HepG2 (cell line): ENCODE results near the gene KIF2C. TPM values are rescaled to one million over a fixed set of nuclear protein-coding genes. Genes with fewer than 3 reads are reported as not detected.
A peak's percentile ranks its signal among the peaks of the same experiment; 100 is the strongest.

Experiments
- ARHGAP35 ChIP-seq: sonication (generic); formaldehyde crosslinking; IDR thresholded peaks from 2 replicates; pipeline ENCODE4 v1.9.0; 2022; ENCODE audit warnings: mild to moderate bottlenecking, inconsistent platforms, moderate library complexity, missing genetic modification reagents, borderline replicate concordance
- CBX1 ChIP-seq: IDR thresholded peaks from one replicate; pipeline ENCODE4 v1.6.1; 2016; ENCODE audit warnings: antibody characterized with exemption, low read depth
- MBNL3 ChIP-seq: fragments of 250-450 bp; sonication (Bioruptor Pico); conservative IDR thresholded peaks from 2 replicates; pipeline ENCODE4 v1.8.0; 2022; ENCODE audit warnings: mild to moderate bottlenecking, inconsistent platforms
- THAP7 ChIP-seq: sonication (generic); formaldehyde crosslinking; IDR thresholded peaks from 2 replicates; pipeline ENCODE4 v1.8.1; 2023; ENCODE audit warnings: mild to moderate bottlenecking, missing genetic modification reagents
- ZFP90 ChIP-seq: sonication (generic); formaldehyde crosslinking; IDR thresholded peaks from 2 replicates; pipeline ENCODE4 v1.8.0; 2022; ENCODE audit warnings: missing genetic modification reagents, mild to moderate bottlenecking, inconsistent platforms, borderline replicate concordance
- ZNF260 ChIP-seq: sonication (generic); formaldehyde crosslinking; IDR thresholded peaks from 2 replicates; pipeline ENCODE4 v1.4.0; 2020; ENCODE audit warnings: missing genetic modification reagents, low read depth, mild to moderate bottlenecking, borderline replicate concordance
- ZNF367 ChIP-seq: sonication (generic); formaldehyde crosslinking; IDR thresholded peaks from 2 replicates; pipeline ENCODE4 v1.4.0; 2020; ENCODE audit warnings: missing genetic modification reagents, borderline replicate concordance
- ZNF687 ChIP-seq: sonication (generic); formaldehyde crosslinking; IDR thresholded peaks from 2 replicates; pipeline ENCODE4 v1.5.1; 2020; ENCODE audit warnings: mild to moderate bottlenecking, missing genetic modification reagents, moderate library complexity
- ZNF781 ChIP-seq: sonication (generic); formaldehyde crosslinking; IDR thresholded peaks from 2 replicates; pipeline ENCODE4 v1.5.1; 2020; ENCODE audit warnings: borderline replicate concordance, mild to moderate bottlenecking, missing genetic modification reagents; ENCODE audit errors: not compliant biosample characterization
- ZSCAN12 ChIP-seq: sonication (generic); formaldehyde crosslinking; IDR thresholded peaks from 2 replicates; pipeline ENCODE4 v1.9.0; 2021; ENCODE audit warnings: mild to moderate bottlenecking, missing genetic modification reagents
- polyA plus RNA-seq, 8 experiments: library from polyadenylated mRNA; depleted of rRNA in 3 of 8; stranded (reverse) in 7 of 8; unstranded in 1 of 8; fragments of >200 nt; fragmentation: Illumina TruSeq in 4 of 8; extraction: Trizol in 4 of 8; gene quantifications; 2 replicates each; pipeline versions ENCODE4 v1.2.1 to v1.2.3, GENCODE V29; 2011 to 2016; ENCODE audit warnings: low read depth in 4 of 8, missing spikeins in 1 of 8, mixed read lengths in 1 of 8; ENCODE audit not compliant: insufficient read depth in 1 of 8
- total RNA-seq, 5 experiments: library from RNA; depleted of rRNA; stranded (reverse); fragments of >200 nt; fragmentation: Illumina TruSeq; extraction: Trizol; gene quantifications; 2 replicates each; pipeline ENCODE4 v1.2.3, GENCODE V29; 2016; ENCODE audit warnings: low read depth in 1 of 5
- TF ChIP-seq, protein P1 (sequence below): sonication (generic); formaldehyde crosslinking; IDR thresholded peaks from 2 replicates; pipeline ENCODE4 v1.4.0; 2020; ENCODE audit warnings: missing genetic modification reagents
- TF ChIP-seq, protein P2 (sequence below): sonication (generic); formaldehyde crosslinking; IDR thresholded peaks from 2 replicates; pipeline ENCODE4 v1.9.0; 2021; ENCODE audit warnings: missing genetic modification reagents, borderline replicate concordance

KIF2C gene
- total and polyA plus RNA-seq, 2 of the 13 experiments (the other 11 are each of a cell fraction or from before 2014, with no cell fraction given) = 29.7 to 53.7 TPM

- TF ChIP-seq ZNF781 (CRISPR knock-in tag) (peak; percentile 53), ZNF260 (no peak), ZFP90 (peak; percentile 86), CBX1 (peak; percentile 40), ZNF687 (CRISPR knock-in tag) (peak; percentile 93), ARHGAP35 (CRISPR knock-in tag) (peak; percentile 58; the same call in 1 of the 2 replicates), THAP7 (CRISPR knock-in tag) (peak; percentile 79), ZNF367 (peak; percentile 95; the same call in 1 of the 2 replicates), MBNL3 (CRISPR knock-in tag) (no peak), ZSCAN12 (CRISPR knock-in tag) (no peak)
- TF ChIP-seq, protein P1, sequence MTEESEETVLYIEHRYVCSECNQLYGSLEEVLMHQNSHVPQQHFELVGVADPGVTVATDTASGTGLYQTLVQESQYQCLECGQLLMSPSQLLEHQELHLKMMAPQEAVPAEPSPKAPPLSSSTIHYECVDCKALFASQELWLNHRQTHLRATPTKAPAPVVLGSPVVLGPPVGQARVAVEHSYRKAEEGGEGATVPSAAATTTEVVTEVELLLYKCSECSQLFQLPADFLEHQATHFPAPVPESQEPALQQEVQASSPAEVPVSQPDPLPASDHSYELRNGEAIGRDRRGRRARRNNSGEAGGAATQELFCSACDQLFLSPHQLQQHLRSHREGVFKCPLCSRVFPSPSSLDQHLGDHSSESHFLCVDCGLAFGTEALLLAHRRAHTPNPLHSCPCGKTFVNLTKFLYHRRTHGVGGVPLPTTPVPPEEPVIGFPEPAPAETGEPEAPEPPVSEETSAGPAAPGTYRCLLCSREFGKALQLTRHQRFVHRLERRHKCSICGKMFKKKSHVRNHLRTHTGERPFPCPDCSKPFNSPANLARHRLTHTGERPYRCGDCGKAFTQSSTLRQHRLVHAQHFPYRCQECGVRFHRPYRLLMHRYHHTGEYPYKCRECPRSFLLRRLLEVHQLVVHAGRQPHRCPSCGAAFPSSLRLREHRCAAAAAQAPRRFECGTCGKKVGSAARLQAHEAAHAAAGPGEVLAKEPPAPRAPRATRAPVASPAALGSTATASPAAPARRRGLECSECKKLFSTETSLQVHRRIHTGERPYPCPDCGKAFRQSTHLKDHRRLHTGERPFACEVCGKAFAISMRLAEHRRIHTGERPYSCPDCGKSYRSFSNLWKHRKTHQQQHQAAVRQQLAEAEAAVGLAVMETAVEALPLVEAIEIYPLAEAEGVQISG (CRISPR knock-in tag) = peak; percentile 90
- TF ChIP-seq, protein P2, sequence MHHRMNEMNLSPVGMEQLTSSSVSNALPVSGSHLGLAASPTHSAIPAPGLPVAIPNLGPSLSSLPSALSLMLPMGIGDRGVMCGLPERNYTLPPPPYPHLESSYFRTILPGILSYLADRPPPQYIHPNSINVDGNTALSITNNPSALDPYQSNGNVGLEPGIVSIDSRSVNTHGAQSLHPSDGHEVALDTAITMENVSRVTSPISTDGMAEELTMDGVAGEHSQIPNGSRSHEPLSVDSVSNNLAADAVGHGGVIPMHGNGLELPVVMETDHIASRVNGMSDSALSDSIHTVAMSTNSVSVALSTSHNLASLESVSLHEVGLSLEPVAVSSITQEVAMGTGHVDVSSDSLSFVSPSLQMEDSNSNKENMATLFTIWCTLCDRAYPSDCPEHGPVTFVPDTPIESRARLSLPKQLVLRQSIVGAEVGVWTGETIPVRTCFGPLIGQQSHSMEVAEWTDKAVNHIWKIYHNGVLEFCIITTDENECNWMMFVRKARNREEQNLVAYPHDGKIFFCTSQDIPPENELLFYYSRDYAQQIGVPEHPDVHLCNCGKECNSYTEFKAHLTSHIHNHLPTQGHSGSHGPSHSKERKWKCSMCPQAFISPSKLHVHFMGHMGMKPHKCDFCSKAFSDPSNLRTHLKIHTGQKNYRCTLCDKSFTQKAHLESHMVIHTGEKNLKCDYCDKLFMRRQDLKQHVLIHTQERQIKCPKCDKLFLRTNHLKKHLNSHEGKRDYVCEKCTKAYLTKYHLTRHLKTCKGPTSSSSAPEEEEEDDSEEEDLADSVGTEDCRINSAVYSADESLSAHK = no peak
Observed at GRCh38 chr1:44739307-44740178, at the start of gene KIF2C (continued).
